SKM-1 treated with dmso at 0.1 percent for 144 hours (cell line): Measurements from ENCODE around the gene ADK.
A peak's percentile ranks its signal among the peaks of the same experiment; 100 is the strongest.

Experiments used
- DNase-seq: peaks from one replicate; lab custom pipeline; 2025; ENCODE audit not compliant: unreplicated experiment; lab: John Stamatoyannopoulos, UW

Gene ADK

DNA sequence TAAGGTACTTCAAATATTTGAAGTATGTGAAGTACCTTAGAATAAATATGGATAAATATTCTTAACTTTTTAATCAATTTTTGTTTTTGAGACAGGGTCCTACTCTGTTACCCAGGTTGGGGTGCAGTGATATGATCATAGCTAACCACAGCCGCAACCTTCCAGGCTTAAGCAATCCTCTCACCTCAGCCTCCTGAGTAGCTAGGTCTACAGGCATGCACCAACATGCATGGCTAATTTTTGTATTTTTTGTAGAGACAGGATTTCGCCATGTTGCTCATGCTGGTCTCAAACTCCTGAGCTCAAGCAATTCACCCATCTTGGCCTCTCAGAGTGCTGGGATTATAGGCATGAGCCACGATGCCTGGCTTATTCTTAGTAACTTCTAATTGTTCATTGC lies 555.9 kb downstream of the ADK start:
- no peak for DNase-seq

DNA sequence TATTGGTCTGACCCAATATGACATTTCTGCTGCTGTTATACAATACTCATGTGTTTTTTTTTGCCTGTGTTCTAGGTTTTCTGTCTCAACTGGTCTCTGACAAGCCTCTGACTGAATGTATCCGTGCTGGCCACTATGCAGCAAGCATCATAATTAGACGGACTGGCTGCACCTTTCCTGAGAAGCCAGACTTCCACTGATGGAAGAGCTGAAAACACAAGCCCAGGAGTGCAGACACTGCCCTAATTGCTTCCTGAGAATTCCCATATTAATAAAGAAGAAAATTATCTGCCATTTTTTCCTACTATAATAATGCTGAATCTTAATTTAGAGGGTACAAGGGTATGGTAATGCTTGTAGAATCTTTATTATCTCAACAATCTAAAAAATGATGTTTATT lies 557.2 kb downstream of the ADK start:
- DNase-seq = no peak

DNA sequence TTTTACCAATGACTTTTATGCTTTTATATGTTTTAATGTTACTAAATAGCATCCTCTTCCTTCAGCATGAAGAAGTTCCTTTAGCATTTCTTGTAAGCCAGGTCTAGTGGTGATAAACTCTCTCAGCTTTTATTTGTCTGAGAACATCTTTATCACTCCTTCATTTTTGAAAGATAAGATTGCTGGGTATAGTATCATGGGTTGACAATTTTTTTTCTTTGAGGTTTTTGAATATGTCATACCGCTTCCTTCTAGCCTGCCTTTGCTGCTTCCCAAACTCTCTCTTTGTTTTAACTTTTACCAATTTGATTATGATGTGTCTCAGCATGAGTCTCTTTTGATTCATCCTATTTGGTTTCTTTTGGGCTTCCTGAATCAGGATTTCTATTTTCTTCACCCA lies 567.2 kb downstream of the ADK start:
- no peak for DNase-seq

DNA sequence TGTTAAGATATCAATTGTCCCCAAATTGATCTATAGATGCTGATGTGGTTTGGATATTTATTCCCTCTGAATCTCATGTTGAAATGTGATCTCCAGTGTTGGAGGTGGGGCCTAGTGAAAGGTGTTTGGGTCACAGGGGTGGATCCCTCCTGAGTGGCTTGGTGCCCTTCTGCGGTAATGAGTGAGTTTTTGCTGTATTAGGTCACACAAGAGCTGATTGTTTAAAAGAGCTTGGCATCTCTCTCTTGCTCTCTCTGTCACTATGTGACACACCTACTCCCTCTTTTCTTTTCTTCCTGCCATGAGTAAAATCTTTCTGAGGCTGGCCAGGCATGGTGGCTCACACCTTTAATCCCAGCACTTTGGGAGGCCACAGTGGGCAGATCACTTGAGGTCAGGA lies 577.2 kb downstream of the ADK start:
- no peak for DNase-seq

DNA sequence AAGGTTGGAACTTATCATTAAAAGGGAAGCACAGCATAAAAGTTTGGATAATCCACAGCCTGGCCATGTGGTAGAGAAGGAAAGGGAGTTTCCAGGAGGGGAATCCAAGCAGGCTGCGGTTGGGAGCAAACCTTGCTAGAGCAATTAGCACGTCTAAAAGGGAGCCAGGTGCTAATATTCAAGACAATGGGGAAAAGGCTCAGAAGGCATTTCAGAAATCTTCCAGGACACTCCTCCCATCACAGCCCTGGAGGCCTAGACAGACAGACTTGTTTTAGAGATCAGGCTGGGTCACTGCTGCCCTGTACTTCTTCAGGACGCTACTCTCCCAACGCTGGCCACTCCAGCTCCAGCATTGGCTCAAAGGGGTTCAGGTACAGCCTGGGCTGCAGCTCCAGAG lies 579.2 kb downstream of the ADK start:
- no peak for DNase-seq

DNA sequence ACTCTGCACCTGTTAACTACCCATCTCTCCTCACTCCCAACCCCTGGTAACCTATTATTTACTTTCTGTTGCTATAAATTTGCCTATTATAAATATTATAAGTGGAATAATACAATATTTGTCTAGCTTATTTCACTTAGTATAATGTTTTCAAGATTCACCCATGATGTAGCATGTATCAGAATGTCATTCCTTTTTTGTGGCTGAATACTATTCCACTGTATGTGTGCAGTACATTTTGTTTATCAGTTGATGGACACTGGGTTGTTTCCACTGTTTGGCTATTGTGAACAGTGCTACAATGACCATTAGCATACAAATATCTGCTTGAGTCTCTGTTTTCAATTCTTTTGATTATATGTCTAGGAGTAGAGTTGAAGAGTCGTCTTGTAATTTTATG lies 582.6 kb downstream of the ADK start:
- no peak for DNase-seq

DNA sequence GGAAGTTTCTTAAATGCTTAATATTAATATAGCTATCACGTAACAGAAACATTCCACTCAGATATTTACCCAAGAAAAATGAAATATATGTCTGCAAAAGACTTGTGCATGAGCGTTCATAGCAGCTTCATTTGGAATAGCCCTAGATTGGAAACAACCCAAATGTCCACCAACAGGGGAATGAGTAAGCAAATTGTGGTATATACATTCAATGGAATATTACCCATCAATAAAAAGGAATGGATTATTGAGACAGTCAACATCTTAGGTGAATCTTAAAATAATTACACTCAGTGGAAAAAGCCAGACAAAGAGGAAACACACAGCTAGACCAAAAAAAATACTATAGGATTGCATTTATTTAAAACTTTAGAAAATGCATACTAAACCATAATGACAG lies 585.0 kb downstream of the ADK start:
- DNase-seq = no peak

DNA sequence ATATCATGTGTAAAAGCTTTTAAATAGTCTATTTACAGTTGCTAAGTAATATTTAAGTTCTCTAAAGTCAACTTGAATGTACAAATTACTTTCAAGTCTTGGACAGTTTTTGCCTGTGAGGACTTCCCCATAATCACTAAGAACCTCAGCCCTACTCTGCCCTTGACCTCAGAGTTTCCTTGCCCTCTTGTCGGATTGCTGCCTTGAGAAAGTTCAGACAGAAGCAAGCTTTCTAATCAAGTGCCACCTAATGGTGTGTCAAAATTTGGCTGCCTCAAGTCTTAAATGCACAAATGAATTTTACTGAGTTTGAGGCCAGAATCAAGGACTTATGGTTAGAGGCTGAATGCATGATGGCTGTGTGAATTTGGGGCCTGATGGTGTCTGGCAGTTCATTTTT lies 587.0 kb downstream of the ADK start:
- DNase-seq = peak; percentile 79

DNA sequence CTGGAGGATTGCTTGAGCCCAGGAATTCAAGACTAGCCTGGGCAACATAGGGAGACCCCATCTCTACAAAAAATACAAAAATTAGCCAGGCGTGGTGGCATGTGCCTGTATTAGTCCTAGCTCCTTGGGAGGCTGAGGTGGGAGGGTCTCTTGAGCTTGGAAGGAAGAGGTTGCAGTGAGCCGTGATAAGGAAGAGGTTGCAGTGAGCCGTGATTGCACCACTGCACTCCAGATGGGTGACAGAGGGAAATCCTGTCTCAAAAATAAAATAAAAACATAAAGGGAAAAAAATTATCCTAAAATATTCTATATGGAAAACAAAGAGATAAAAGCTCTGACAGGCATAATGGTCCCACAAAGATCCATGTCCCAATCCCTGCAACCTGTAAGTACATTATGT lies 587.5 kb downstream of the ADK start:
- DNase-seq = peak; percentile 43

DNA sequence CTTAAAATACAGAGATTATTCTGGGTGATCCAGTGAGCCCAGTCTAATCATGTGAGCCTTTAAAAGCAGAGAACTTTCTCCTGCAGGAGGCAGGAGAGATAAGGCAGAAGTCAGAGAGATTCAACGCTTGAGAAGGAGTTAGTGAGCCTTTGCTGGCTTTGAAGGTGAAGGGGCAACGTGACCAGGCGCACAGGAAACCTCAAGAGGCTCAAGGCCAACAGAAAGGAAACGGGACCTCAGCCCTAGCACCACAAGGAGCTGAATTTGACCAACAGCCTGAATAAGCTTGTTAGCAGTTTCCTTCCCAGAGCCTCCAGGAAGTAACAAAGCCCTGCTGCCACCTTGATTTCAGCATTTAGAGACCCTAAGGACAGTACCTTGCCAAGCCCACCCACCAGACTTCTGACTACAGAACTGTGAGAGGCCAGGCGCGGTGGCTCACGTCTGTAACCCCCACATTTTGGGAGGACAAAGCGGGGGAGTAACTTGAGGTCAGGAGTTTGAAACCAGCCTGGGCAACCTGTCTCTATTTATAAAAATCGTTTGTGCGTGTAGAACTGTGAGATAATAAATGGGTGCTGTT lies 588.1 kb downstream of the ADK start:
- peak; percentile 95 for DNase-seq

DNA sequence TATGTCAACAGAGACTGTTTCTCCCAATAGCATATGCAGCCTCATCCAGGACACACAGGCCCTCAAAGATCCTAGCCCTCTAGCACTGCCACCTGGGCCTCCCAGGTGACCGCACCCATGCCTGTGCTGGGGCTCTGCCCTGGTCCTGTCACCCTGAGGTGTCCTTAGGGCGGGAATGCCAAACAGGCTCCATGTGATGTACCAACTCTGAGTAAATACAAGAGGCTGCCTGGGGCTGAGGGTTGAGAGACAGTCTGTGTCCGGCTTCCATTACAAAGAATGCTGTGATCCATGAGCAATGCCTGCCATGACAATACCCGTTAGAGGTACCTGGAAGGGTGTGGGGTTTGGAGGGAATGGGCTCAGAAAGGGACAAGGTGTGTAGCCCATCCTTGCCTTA lies 592.4 kb downstream of the ADK start:
- DNase-seq = no peak

DNA sequence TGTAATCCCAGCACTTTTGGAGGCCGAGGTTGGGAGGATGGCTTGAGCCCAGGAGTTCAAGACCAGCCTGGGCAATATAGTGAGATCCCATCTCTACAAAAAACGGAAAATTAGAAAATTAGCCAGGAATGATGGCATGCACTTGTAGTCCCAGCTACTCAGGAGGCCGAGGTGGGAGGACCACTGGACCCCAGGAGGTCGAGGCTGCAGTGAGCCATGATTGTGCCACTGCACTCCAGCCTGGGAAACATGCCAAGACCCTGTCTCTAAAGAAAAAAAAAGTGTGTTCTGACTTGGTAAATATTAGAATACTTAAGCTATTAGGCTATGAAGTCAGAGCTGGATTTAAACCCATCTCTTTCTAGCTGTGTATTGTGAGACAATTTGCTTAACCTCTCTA lies 594.4 kb downstream of the ADK start:
- no peak for DNase-seq

DNA sequence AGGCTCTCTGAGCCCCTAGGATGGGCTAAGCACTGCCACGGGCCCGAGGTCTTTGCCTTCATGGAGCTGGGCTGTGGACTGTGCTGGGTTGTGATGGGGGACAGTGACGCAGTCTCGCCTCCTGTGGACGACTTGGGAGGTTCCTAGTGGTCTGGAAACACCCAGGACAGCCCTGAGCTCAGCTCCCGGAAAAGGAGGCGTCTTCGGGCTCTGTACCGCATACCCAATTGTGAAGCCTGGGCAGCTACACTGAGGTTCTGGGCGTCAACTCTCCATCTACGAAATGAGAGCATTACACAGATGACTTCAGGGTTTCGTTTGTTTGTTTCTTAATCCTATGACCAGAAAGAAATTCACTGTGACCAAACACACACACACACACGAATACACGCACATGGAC lies 595.8 kb downstream of the ADK start:
- no peak for DNase-seq

DNA sequence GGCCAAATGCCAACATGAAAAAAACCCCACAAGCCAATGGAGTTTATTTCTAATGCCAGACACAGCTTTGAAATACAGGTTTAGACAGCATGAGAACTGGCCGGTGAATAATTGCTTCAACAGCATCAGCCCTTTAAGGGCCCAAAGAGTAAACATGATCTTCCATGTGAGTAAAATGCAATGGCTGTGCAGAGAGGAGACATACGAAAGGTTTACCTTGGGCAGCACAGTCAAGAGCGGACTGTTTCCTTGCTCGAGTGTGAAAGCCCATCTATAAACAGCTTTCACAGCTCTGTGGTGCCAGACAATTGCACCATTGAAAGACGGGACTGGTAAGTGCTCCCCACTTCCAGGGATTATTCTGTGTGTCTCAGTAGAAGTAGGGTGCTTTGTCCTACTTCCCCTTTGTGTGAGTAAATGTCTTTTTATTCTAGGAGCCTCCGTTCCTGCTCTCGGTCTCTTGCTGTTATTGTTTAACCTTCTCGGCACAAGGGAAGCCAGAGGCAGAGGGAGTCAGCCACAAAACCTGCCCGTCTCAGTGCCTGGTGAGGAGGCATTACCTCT lies 597.5 kb downstream of the ADK start:
- no peak for DNase-seq

DNA sequence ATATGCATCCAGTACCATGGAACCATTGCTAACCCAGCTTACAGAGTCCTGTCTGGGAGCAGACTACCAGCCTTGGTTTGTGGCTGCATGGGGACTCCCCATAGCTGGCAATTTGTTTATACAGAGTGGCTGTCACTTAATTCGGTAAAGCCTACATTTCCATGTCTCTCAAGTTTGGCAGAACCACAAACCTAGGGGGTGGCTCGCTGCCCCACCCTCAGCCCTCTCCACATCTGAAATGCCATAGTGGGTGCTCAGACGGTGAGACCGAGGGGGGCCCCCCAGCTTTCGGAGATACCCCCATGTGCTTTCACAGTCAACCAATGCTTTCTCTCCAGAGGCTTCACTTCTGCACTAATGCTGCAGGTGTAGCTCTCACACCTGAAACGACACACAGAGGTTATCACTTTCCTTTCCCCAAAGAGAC lies 599.8 kb downstream of the ADK start:
- no peak for DNase-seq

DNA sequence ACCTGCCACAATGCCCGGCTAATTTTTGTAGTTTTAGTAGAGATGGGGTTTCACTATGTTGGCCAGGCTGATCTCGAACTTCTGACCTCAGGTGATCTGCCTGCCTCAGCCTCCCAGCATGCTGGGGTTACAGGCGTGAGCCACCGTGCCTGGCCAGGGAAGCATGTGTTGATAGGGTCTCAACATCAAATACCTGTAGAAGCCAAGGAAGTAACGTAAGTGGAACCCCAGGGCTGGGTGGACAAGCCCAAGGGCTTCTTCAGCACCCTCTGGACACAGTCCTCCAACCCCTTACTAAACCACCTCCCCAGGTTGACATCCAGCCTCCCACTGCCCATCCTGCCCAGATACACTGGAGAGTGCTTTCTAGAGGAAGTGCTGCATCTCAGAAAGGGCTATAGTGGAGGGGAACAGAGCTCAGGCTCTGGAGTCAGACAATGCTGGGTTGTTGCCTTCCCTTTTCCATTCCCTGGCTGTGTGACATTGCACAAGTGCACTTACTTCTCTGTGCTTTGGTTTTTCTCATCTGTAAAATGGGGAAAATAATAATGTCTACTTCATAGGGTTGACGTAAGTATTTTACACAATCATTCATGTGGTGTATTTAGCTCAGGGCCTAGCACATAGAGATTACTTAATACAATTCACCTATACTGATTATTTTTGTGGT lies 601.5 kb downstream of the ADK start:
- peak; percentile 40 for DNase-seq

DNA sequence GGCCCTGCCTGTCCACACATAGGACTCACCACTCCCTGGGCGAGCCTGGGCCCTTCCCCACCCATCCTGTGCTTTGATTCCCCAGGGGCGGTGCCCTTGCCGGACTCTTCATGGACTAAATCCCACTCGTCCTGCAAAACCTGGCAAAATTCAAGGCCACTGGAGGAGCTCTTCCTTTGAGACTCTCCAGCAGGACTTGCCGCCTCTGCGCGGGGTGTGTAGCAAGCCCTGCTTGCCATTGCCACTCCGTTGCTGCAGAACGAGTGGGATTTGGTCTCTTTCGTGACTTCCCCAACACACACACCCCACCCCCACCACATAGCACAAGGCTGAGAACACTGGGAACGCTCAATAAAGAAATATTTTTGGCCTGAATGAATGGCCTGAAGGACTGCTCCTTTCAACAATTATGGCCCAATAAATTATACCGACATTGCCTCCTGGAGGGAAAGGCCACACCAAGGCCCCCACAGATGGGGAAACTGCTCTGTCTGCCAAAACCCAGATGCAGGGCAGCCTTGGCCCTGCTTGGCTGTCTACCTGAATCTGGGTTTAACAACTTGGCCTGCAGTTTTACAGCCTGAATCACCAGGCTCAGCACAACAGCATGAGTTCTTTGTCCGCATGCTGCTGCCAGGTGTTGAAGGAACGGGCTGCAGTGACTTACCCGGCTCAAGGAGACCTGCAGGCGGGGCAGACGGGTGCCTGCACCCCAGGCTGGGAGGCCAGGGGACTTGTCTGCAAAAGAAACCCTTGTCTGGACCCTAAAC lies 602.6 kb downstream of the ADK start:
- no peak for DNase-seq

DNA sequence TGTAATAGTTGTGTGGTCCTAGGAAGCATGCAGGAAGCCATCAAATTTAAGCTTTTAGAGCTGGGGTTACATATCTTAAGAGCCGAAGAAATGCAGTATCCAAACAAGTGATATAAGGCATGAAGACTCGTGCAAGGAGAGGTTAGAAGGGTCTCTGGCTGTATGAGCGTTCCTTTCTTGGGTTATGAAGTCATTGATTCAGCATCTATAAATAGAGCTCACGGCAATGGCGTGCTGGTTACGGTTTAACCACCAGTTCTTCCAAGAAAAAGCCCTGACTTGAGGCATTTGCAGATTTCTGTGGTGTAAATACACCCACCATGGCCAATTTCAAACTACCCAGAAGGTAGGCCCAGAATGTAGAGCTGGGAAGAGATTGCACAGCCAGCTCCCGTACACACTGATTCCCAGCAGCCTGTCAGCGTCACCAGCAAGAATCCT lies 603.4 kb downstream of the ADK start:
- DNase-seq = no peak

DNA sequence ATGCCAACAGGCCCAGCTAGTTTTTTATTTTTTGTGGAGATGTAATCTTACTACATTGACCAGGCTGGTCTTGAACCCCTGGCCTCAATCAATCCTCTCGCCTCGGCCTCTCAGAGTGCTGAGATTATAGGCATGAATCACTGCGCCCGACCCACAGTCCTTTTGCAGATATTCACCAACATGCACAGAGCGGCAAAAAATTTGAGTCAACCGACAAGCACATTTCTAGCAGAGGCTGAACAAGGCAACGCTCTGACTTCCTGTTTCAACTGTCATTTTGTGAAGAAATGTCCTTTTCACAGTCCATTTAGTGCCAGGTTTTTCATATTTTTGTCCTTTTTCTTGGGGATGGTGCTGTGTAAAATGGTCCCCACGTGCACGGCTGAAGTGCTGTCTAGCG lies 604.3 kb downstream of the ADK start:
- DNase-seq = peak; percentile 23
